ENCODE data around the gene MYPN. TPM values are rescaled to one million over a fixed set of nuclear protein-coding genes. Genes with fewer than 3 reads are reported as not detected.
A peak's percentile ranks its signal among the peaks of the same experiment; 100 is the strongest.

MYPN gene
- polyA plus RNA-seq, 4 donors: under 0.01 to 0.54 (median 0.12) TPM

DNA sequence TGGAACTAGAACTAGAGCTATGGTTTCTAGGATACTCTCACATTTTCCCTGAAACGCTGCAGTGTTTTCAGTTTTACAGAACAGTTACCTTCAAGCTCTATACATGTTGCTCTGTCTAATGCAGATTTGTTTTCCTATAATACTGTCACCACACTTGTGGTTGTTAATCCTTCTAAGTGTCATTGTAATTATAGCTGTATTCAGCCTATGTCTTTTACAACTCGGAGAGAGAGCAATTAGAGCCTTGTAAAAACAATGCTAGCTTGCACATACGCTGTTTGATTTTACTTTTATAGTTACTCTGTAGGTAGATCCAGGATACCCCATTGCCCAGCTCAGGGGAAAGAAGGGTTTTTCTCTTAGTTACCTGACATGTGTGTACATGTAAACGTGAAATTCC is 67.5 kb downstream of the MYPN start:
- 80 to 88% (median 82%) methylated on average over 4 of the region's 4 CpGs for WGBS, 3 donors

DNA sequence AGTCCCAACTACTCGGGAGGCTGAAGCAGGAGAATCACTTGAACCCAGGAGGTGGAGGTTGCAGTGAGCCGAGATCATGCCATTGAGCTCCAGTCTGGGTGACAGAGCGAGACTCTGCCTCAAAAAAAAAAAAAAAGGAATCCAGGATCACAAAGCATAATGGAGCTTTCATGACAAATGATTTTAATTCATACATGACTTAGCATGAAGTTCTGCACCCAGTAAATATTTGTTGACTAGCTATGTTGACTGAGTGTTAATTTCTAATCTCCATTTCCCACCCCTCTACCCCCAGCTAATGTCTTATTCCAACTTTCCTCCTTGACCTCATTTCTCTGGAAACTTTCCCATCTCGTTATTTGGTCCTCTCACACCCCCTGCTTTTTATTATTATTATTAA is 69.3 kb downstream of the MYPN start:
- FAIRE-seq: no peak
- Histone ChIP-seq H3K27me3 (ENCODE audit: control insufficient read depth in 3 of 3, insufficient read depth in 3 of 3, low read length in 3 of 3) (no peaks in the 10 kb centered on the region), H3K4me1 (ENCODE audit: control insufficient read depth in 3 of 3, insufficient read depth in 2 of 3, low read depth in 1 of 3, low read length in 2 of 3) (no peaks in the 10 kb centered on the region), H3K27ac (ENCODE audit: low read depth in 1 of 3, low read length in 2 of 3) (no peak overlapping the region), H3K9me3 (ENCODE audit: control insufficient read depth in 2 of 2, insufficient read depth in 1 of 2, low read depth in 1 of 2, low read length in 1 of 2) (no peaks in the 10 kb centered on the region), H3K4me3 (ENCODE audit: low read depth in 1 of 3, low read length in 3 of 3) (no peak overlapping the region), H3K36me3 (ENCODE audit: control insufficient read depth in 3 of 3, insufficient read depth in 2 of 3, low read depth in 1 of 3, low read length in 3 of 3) (no peaks in the 10 kb centered on the region)
- 80 to 86% (median 80%) methylated on average over 4 of the region's 4 CpGs for WGBS, 3 donors
- no peak for DNase-seq

More for the DNA sequence above, 67.5 kb downstream of the MYPN start:
- Histone ChIP-seq H3K9me3 (ENCODE audit: control insufficient read depth in 2 of 2, insufficient read depth in 1 of 2, low read depth in 1 of 2, low read length in 1 of 2) (no peaks in the 10 kb centered on the region), H3K27me3 (ENCODE audit: control insufficient read depth in 3 of 3, insufficient read depth in 3 of 3, low read length in 3 of 3) (no peaks in the 10 kb centered on the region), H3K36me3 (ENCODE audit: control insufficient read depth in 3 of 3, insufficient read depth in 2 of 3, low read depth in 1 of 3, low read length in 3 of 3) (no peaks in the 10 kb centered on the region), H3K4me3 (ENCODE audit: low read depth in 1 of 3, low read length in 3 of 3) (no peak overlapping the region), H3K27ac (ENCODE audit: low read depth in 1 of 3, low read length in 2 of 3) (no peak overlapping the region), H3K4me1 (ENCODE audit: control insufficient read depth in 3 of 3, insufficient read depth in 2 of 3, low read depth in 1 of 3, low read length in 2 of 3) (no peaks in the 10 kb centered on the region)
- DNase-seq (no peak), FAIRE-seq (no peak)

GRCh38 chr10:68179016-68179415 is 69.7 kb downstream of the MYPN start:
- H3K9me3 ChIP-seq (ENCODE audit: control insufficient read depth in 2 of 2, insufficient read depth in 1 of 2, low read depth in 1 of 2, low read length in 1 of 2): no peaks in the 10 kb centered on the region
- FAIRE-seq (no peak), DNase-seq (no peak)
- H3K27ac ChIP-seq (ENCODE audit: low read depth in 1 of 3, low read length in 2 of 3): no peak overlapping the region
- no peaks in the 10 kb centered on the region for H3K4me1 ChIP-seq (ENCODE audit: control insufficient read depth in 3 of 3, insufficient read depth in 2 of 3, low read depth in 1 of 3, low read length in 2 of 3)
- H3K4me3 ChIP-seq (ENCODE audit: low read depth in 1 of 3, low read length in 3 of 3): no peak overlapping the region
- WGBS, 3 donors: 69 to 87% (median 81%) methylated on average over 3 of the region's 3 CpGs
- no peaks in the 10 kb centered on the region for H3K27me3 ChIP-seq (ENCODE audit: control insufficient read depth in 3 of 3, insufficient read depth in 3 of 3, low read length in 3 of 3)
- H3K36me3 ChIP-seq (ENCODE audit: control insufficient read depth in 3 of 3, insufficient read depth in 2 of 3, low read depth in 1 of 3, low read length in 3 of 3): no peaks in the 10 kb centered on the region

DNA sequence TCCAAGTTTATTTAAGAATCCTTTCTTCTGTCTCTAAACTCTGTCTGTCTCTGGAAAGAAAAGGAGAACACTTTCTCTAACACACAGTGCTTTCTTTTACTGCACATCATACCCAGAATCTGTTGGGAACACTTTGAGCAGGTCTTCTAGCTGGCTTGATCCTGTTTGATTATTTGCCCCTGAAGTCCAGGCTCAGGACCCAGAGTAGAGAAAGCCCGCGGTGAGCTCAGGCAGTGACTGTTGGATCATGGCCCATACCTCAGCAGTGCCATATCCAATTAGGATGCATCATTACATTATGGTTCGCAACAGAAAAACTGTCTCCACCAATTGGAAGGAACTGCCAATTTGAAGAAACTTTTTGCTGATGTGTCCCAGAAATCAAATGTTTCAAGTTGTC is 71.2 kb downstream of the MYPN start:
- Histone ChIP-seq H3K27me3 (ENCODE audit: control insufficient read depth in 3 of 3, insufficient read depth in 3 of 3, low read length in 3 of 3) (peaks cover 0 to 2% (median 0%) of the 10 kb centered on the region in 3 donors), H3K27ac (ENCODE audit: low read depth in 1 of 3, low read length in 2 of 3) (no peak overlapping the region), H3K36me3 (ENCODE audit: control insufficient read depth in 3 of 3, insufficient read depth in 2 of 3, low read depth in 1 of 3, low read length in 3 of 3) (no peaks in the 10 kb centered on the region), H3K4me3 (ENCODE audit: low read depth in 1 of 3, low read length in 3 of 3) (no peak overlapping the region), H3K4me1 (ENCODE audit: control insufficient read depth in 3 of 3, insufficient read depth in 2 of 3, low read depth in 1 of 3, low read length in 2 of 3) (no peaks in the 10 kb centered on the region), H3K9me3 (ENCODE audit: control insufficient read depth in 2 of 2, insufficient read depth in 1 of 2, low read depth in 1 of 2, low read length in 1 of 2) (no peaks in the 10 kb centered on the region)
- DNase-seq: no peak
- 88 to 97% (median 89%) methylated on average over 3 of the region's 3 CpGs for WGBS, 3 donors
- FAIRE-seq: no peak

DNA sequence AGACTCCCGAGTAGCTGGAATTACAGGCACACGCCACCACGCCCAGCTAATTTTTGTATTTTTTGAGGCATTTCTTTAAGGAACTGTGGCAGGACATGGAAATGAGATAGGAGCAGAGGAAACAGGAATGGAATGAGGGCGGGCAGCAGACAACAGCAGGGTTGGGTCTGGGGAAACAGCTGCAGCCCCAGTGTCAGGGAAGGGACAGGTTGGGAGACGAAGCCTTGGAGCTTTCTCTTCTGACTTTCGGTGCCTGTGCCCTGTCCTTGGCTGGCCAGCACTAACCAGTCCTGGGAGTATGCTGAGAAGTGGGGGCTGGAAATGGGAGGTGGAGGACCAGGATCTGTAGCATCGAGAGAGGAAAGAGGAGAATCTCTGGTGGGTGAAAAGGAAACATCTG is 75.3 kb downstream of the MYPN start:
- Histone ChIP-seq H3K36me3 (ENCODE audit: control insufficient read depth in 3 of 3, insufficient read depth in 2 of 3, low read depth in 1 of 3, low read length in 3 of 3) (no peaks in the 10 kb centered on the region), H3K4me3 (ENCODE audit: low read depth in 1 of 3, low read length in 3 of 3) (no peak overlapping the region), H3K27ac (ENCODE audit: low read depth in 1 of 3, low read length in 2 of 3) (no peak overlapping the region), H3K4me1 (ENCODE audit: control insufficient read depth in 3 of 3, insufficient read depth in 2 of 3, low read depth in 1 of 3, low read length in 2 of 3) (no peaks in the 10 kb centered on the region), H3K9me3 (ENCODE audit: control insufficient read depth in 2 of 2, insufficient read depth in 1 of 2, low read depth in 1 of 2, low read length in 1 of 2) (no peaks in the 10 kb centered on the region), H3K27me3 (ENCODE audit: control insufficient read depth in 3 of 3, insufficient read depth in 3 of 3, low read length in 3 of 3) (peaks cover 0 to 5% (median 3%) of the 10 kb centered on the region in 3 donors)
- WGBS, 3 donors: 60 to 71% (median 71%) methylated on average over 7 of the region's 7 CpGs
- FAIRE-seq: no peak
- no peak for DNase-seq

- H3K4me3 ChIP-seq (ENCODE audit: low read depth in 1 of 3, low read length in 3 of 3): no peak overlapping the region
- no peaks in the 10 kb centered on the region for H3K9me3 ChIP-seq (ENCODE audit: control insufficient read depth in 2 of 2, insufficient read depth in 1 of 2, low read depth in 1 of 2, low read length in 1 of 2)
- H3K36me3 ChIP-seq (ENCODE audit: control insufficient read depth in 3 of 3, insufficient read depth in 2 of 3, low read depth in 1 of 3, low read length in 3 of 3): no peaks in the 10 kb centered on the region
- DNase-seq (no peak), FAIRE-seq (no peak)
- WGBS, 3 donors: 45 to 60% (median 58%) methylated on average over 2 of the region's 2 CpGs
- no peak overlapping the region for H3K27ac ChIP-seq (ENCODE audit: low read depth in 1 of 3, low read length in 2 of 3)
- no peaks in the 10 kb centered on the region for H3K4me1 ChIP-seq (ENCODE audit: control insufficient read depth in 3 of 3, insufficient read depth in 2 of 3, low read depth in 1 of 3, low read length in 2 of 3)
- peaks cover 0 to 5% (median 3%) of the 10 kb centered on the region in 3 donors for H3K27me3 ChIP-seq (ENCODE audit: control insufficient read depth in 3 of 3, insufficient read depth in 3 of 3, low read length in 3 of 3)
These were observed 75.8 kb downstream of the MYPN start for GRCh38 chr10:68185085-68185484.

DNA sequence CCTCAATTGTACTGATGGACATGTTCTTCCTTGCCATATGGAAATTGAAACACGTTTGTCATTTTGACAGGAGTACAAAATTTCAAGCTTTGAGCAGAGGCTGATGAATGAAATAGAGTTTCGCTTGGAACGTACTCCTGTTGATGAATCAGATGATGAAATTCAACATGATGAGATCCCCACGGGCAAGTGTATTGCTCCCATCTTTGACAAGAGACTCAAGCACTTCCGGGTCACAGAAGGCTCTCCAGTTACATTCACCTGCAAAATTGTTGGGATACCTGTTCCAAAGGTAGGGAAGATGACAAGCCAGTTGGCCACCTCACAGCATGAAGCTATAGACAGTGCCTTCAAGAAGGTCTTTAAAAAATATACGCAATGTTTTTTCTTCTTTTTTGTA is 79.5 kb downstream of the MYPN start:
- WGBS, 3 donors: 87 to 88% (median 88%) methylated on average over 6 of the region's 6 CpGs
- DNase-seq (no peak), FAIRE-seq (no peak)
- H3K36me3 ChIP-seq (ENCODE audit: control insufficient read depth in 3 of 3, insufficient read depth in 2 of 3, low read depth in 1 of 3, low read length in 3 of 3): no peaks in the 10 kb centered on the region
- H3K9me3 ChIP-seq (ENCODE audit: control insufficient read depth in 2 of 2, insufficient read depth in 1 of 2, low read depth in 1 of 2, low read length in 1 of 2): no peaks in the 10 kb centered on the region
- no peak overlapping the region for H3K27ac ChIP-seq (ENCODE audit: low read depth in 1 of 3, low read length in 2 of 3)
- no peaks in the 10 kb centered on the region for H3K4me1 ChIP-seq (ENCODE audit: control insufficient read depth in 3 of 3, insufficient read depth in 2 of 3, low read depth in 1 of 3, low read length in 2 of 3)
- no peak overlapping the region for H3K4me3 ChIP-seq (ENCODE audit: low read depth in 1 of 3, low read length in 3 of 3)
- peaks cover 0 to 5% (median 3%) of the 10 kb centered on the region in 3 donors for H3K27me3 ChIP-seq (ENCODE audit: control insufficient read depth in 3 of 3, insufficient read depth in 3 of 3, low read length in 3 of 3)

DNA sequence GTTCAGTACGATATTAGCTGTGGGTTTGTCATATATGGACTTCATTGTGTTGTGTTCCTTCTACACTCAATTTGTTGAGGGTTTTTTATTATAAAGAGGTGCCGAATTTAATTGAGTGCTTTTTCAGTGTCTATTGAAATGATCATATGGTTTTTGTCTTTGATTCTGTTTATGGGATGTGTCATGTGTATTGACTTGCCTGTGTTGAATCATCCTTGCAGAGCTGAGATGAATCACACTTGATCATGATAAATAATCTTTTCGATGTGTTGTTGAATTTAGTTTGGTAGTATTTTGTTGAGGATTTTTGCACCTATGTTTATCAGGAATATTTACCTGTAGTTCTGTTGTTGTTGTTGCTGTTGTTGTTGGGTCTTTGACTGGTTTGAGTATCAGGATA is 82.8 kb downstream of the MYPN start:
- Histone ChIP-seq H3K4me3 (ENCODE audit: low read depth in 1 of 3, low read length in 3 of 3) (no peak overlapping the region), H3K27me3 (ENCODE audit: control insufficient read depth in 3 of 3, insufficient read depth in 3 of 3, low read length in 3 of 3) (no peaks in the 10 kb centered on the region), H3K36me3 (ENCODE audit: control insufficient read depth in 3 of 3, insufficient read depth in 2 of 3, low read depth in 1 of 3, low read length in 3 of 3) (no peaks in the 10 kb centered on the region), H3K4me1 (ENCODE audit: control insufficient read depth in 3 of 3, insufficient read depth in 2 of 3, low read depth in 1 of 3, low read length in 2 of 3) (no peaks in the 10 kb centered on the region), H3K9me3 (ENCODE audit: control insufficient read depth in 2 of 2, insufficient read depth in 1 of 2, low read depth in 1 of 2, low read length in 1 of 2) (no peaks in the 10 kb centered on the region), H3K27ac (ENCODE audit: low read depth in 1 of 3, low read length in 2 of 3) (no peak overlapping the region)
- FAIRE-seq: peak; percentile 84
- DNase-seq: no peak
- WGBS, 3 donors: 85 to 89% (median 89%) methylated on average over 3 of the region's 3 CpGs

- 76 to 86% (median 83%) methylated on average over 6 of the region's 6 CpGs for WGBS, 3 donors
These were observed 85.0 kb downstream of the MYPN start for GRCh38 chr10:68194290-68194689.

More at GRCh38 chr10:68194290-68194689, 85.0 kb downstream of the MYPN start:
- H3K36me3 ChIP-seq (ENCODE audit: control insufficient read depth in 3 of 3, insufficient read depth in 2 of 3, low read depth in 1 of 3, low read length in 3 of 3): no peaks in the 10 kb centered on the region
- H3K27ac ChIP-seq (ENCODE audit: low read depth in 1 of 3, low read length in 2 of 3): no peak overlapping the region
- H3K27me3 ChIP-seq (ENCODE audit: control insufficient read depth in 3 of 3, insufficient read depth in 3 of 3, low read length in 3 of 3): peaks cover 0 to 1% (median 0%) of the 10 kb centered on the region in 3 donors
- H3K4me3 ChIP-seq (ENCODE audit: low read depth in 1 of 3, low read length in 3 of 3): no peak overlapping the region
- H3K9me3 ChIP-seq (ENCODE audit: control insufficient read depth in 2 of 2, insufficient read depth in 1 of 2, low read depth in 1 of 2, low read length in 1 of 2): no peaks in the 10 kb centered on the region
- no peaks in the 10 kb centered on the region for H3K4me1 ChIP-seq (ENCODE audit: control insufficient read depth in 3 of 3, insufficient read depth in 2 of 3, low read depth in 1 of 3, low read length in 2 of 3)
- DNase-seq (no peak), FAIRE-seq (no peak)
